ENCODE data around the gene HDAC4.

Gene HDAC4

DNA sequence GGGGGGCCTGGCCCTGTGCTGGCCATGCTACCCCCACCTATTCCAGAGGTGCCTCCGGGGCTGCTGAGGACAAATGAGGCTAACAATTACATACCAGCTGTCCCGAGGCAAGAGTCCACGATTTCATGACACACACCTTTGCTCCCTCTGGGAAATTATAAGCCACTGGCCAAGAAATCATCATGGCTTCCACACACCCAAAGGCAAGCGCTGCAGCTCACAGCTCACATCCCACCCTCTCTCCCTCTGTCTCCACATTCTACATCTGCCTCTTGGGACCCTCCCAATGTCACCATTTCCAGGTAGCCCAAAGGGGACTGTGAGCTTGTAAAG lies 134.4 kb downstream of the HDAC4 start:
- no peak for TF ChIP-seq CTCF (IDR thresholded peaks at IDR 0.05; ENCODE audit: extremely low read depth, insufficient read depth, missing control alignments)
- no peak for DNase-seq (ENCODE audit: low spot score)
- in situ Hi-C loops (cut with MboI; ENCODE audit: low pct_unique_long_range_greater_than_20kb, low sequenced_read_pairs, unreplicated experiment): no loop called here

- TF ChIP-seq CTCF (IDR thresholded peaks at IDR 0.05; ENCODE audit: extremely low read depth, insufficient read depth, missing control alignments): no peak
- in situ Hi-C loops (cut with MboI; ENCODE audit: low pct_unique_long_range_greater_than_20kb, low sequenced_read_pairs, unreplicated experiment): no loop called here
- no peak for DNase-seq (ENCODE audit: low spot score)
These were observed 135.0 kb downstream of the HDAC4 start for GRCh38 chr2:239265681-239266433.

DNA sequence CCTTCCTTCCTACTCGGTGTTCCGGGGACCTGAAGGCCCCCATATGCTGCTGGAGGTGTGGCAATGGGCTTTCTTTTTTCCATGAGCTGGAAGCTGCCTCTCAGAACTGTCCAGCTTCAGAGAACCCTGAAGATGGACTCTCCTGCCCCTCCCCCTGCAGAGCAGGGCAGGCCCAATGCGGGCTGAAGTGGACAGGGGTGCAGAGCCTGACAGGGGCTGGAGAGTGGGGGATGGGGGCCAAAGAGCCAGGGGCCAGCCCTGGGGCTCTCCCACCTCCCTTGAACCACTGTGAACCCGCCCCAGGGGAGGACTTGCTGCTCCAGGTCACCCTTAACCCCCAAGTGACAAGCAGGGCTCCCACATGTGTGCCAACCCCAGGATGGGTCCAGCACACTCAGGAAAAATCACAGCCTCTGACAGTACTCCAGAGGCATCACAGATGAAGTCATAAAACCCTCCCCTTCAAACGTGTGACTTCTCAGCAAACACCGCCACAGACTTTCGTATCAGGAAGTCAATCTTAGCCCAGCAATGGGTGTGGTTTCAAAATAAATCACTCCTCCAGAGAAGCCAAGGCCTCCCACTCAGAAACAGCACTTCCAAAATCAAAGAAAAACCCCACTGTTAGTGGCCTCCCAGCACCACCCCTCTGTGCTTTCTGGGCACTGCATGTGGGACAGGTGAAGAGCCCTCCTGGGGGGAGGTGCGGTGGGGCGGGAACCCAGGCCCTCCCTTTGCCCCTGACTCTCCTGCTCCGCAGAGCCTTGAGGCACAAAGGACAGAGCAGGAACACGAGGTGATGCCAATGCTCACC lies 135.8 kb downstream of the HDAC4 start:
- in situ Hi-C loops (cut with MboI; ENCODE audit: low pct_unique_long_range_greater_than_20kb, low sequenced_read_pairs, unreplicated experiment): no loop called here
- TF ChIP-seq CTCF (IDR thresholded peaks at IDR 0.05; ENCODE audit: extremely low read depth, insufficient read depth, missing control alignments): peak; percentile 25
- peak; percentile 79 for DNase-seq (ENCODE audit: low spot score)

GRCh38 chr2:239264492-239264837 lies 136.4 kb downstream of the HDAC4 start:
- no peak for DNase-seq (ENCODE audit: low spot score)
- in situ Hi-C loops (cut with MboI; ENCODE audit: low pct_unique_long_range_greater_than_20kb, low sequenced_read_pairs, unreplicated experiment): no loop called here
- no peak for TF ChIP-seq CTCF (IDR thresholded peaks at IDR 0.05; ENCODE audit: extremely low read depth, insufficient read depth, missing control alignments)

DNA sequence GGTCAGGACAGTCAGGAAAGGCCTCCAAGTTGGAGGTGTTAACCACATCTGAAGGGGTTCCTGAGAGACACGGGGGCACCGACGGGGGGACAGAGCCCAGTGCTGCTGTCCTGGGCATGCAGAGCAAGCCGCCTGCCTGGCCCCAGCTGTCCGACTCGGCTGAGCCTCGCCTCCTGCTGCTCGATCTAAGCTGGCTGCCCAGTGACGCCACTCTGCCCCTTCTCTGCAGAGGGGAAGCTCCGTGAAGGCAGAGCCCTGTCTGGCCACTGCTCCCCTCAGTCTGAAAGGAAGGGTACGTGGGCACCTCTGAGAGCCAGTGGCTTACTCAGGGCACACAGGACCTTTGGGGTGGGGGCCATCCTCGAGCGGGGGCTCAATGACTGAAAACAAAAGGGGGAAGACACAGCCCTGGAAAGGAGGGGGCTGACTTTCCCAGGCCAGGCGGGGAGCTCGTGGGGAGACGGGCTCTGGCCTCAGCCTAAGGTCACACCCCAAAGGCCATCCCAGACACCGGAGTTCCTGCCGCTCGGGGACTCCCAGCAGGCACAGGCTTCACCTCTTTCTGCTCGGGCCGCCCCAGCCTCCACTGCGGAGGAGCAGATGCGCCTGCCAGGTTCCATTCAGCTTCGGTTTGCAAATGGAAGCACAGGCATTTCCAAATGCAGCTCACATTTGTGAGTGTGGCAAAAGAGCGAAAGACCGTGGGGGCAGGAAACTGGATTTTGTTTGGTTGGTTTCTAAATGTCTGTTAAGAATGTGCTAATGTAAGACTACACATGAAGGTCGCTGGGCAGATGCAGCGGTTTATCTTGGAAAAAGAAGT lies 136.9 kb downstream of the HDAC4 start:
- in situ Hi-C loops (cut with MboI; ENCODE audit: low pct_unique_long_range_greater_than_20kb, low sequenced_read_pairs, unreplicated experiment): no loop called here
- TF ChIP-seq CTCF (IDR thresholded peaks at IDR 0.05; ENCODE audit: extremely low read depth, insufficient read depth, missing control alignments): no peak
- no peak for DNase-seq (ENCODE audit: low spot score)

- no peak for TF ChIP-seq CTCF (IDR thresholded peaks at IDR 0.05; ENCODE audit: extremely low read depth, insufficient read depth, missing control alignments)
- DNase-seq (ENCODE audit: low spot score): no peak
- in situ Hi-C loops (cut with MboI; ENCODE audit: low pct_unique_long_range_greater_than_20kb, low sequenced_read_pairs, unreplicated experiment): no loop called here
These were observed 137.6 kb downstream of the HDAC4 start for GRCh38 chr2:239263231-239263630.

Data from GM13977 (cell line).